CD8-positive, alpha-beta memory T cell (primary cell): ENCODE data around the gene MEGF10. TPM values are rescaled to one million over a fixed set of nuclear protein-coding genes. Genes with fewer than 3 reads are reported as not detected.

Experiments
- polyA plus RNA-seq: library from polyadenylated mRNA; unstranded; fragments of 300-500 nt; fragmentation: Illumina TruSeq; gene quantifications from one replicate; pipeline ENCODE4 v1.2.3, GENCODE V29; 2021
- total RNA-seq, 2 experiments: library from RNA; stranded (reverse); gene quantifications; one replicate each; pipeline ENCODE4 v1.2.3, GENCODE V29; 2021

The MEGF10 gene
- total and polyA plus RNA-seq, 3 experiments from 2014 or later, result not detected

Other genes with a start within 250 kb of the MEGF10 start
- gene C5orf63, start 217.3 kb upstream of the MEGF10 start, total RNA-seq, result 10 to 100 TPM in 1 of 2 experiments, 1 to 10 TPM in 1; 10.0 to 11.9 TPM
- 5.2 TPM for gene C5orf63, start 217.3 kb upstream of the MEGF10 start, polyA plus RNA-seq
- 10 to 100 TPM; 32.4 to 37.5 TPM for gene PRRC1, start 226.8 kb downstream of the MEGF10 start, total RNA-seq
- 34.6 TPM for gene PRRC1, start 226.8 kb downstream of the MEGF10 start, polyA plus RNA-seq